ENCODE data around the gene SEC23B. TPM values are rescaled to one million over a fixed set of nuclear protein-coding genes. Genes with fewer than 3 reads are reported as not detected.

The SEC23B gene
- total and polyA plus RNA-seq, 2 donors (not counting 3 experiments of a cell fraction or from before 2014, with no cell fraction given), result 38.0 to 44.0 TPM

DNA sequence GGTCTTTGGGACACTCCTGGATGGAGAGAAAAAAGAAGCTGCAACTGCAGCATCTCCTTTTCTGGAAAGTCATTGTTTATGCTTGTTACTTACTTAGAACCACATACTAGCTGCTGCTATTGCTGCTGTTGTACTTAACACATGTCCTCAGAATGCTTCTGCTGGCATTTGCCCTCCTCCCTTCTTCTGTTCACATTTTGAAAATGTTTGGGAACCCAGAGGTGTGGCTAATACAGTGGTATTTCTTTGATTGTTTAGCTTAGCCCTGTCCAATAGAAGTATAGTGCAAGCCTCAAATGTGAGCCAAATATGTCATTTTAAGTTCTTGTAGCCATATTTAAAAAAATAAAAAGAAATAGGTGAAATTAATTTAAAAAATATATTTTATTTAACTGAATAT lies 88.5 kb downstream of the SEC23B start:
- Histone ChIP-seq H3K27me3 (ENCODE audit: control insufficient read depth in 2 of 2, insufficient read depth in 2 of 2, low read length in 2 of 2) (no peaks in the 10 kb centered on the region), H2AFZ (ENCODE audit: low read depth, low read length) (no peak overlapping the region), H4K20me1 (replicated peaks; ENCODE audit: control insufficient read depth, extremely low read depth, insufficient read depth, low read length) (no peaks in the 10 kb centered on the region), H3K9me1 (replicated peaks; ENCODE audit: control insufficient read depth, extremely low read depth, insufficient read depth, low read length) (no peaks in the 10 kb centered on the region), H3K27ac (ENCODE audit: insufficient read depth, low read depth, low read length) (no peak overlapping the region), H3K4me1 (ENCODE audit: control insufficient read depth, extremely low read depth, insufficient read depth, low read length) (no peaks in the 10 kb centered on the region), H3K9ac (replicated peaks; ENCODE audit: extremely low read depth, insufficient read depth, low read length) (no peak overlapping the region), H3K79me2 (ENCODE audit: control insufficient read depth, insufficient read depth, low read length) (peaks cover 2% of the 10 kb centered on the region), H3K4me3 (replicated peaks in 1 of 3; ENCODE audit: insufficient read depth in 1 of 3, low read depth in 1 of 3, low read length in 3 of 3) (no peak overlapping the region), H3K4me2 (ENCODE audit: insufficient read depth, low read length) (no peak overlapping the region), H3K9me3 (replicated peaks; ENCODE audit: control insufficient read depth, insufficient read depth, low read length) (no peaks in the 10 kb centered on the region), H3K36me3 (ENCODE audit: control insufficient read depth in 2 of 2, extremely low read depth in 1 of 2, insufficient read depth in 2 of 2, low read length in 2 of 2) (peaks cover 0 to 5% of the 10 kb centered on the region in 2 experiments)
- ChIA-PET POLR2A (no interaction called here), CTCF (interaction anchor here (0.7 to 1.3 kb wide), 2 partner anchors 10 to 1032 kb away, joined by 3 read pairs; no protein-coding TSS in a partner anchor)
- intact Hi-C loops (cut with micrococcal nuclease) (no loop called here), dilution Hi-C loops (cut with MboI; ENCODE audit: extremely low pct_ligation_motif_present, low sequenced_read_pairs) (no loop called here)
- TF ChIP-seq EZH2 (IDR thresholded peaks at IDR 0.05; ENCODE audit: borderline replicate concordance, low read depth, low read length, severe bottlenecking), result no peak
- TF ChIP-seq JUN (IDR thresholded peaks at IDR 0.05; ENCODE audit: borderline replicate concordance, insufficient read depth, insufficient read length, low read depth), result no peak
- no peak for TF ChIP-seq CTCF (IDR thresholded peaks at IDR 0.05; ENCODE audit: extremely low read depth in 1 of 2, insufficient read depth in 1 of 2, low read depth in 1 of 2, low read length in 2 of 2)
- no peak for TF ChIP-seq POLR2A (IDR thresholded peaks at IDR 0.05; ENCODE audit: low read depth, low read length)
- no peak for TF ChIP-seq FOS (IDR thresholded peaks at IDR 0.05; ENCODE audit: borderline replicate concordance, insufficient read depth, low read length)
- no peak for TF ChIP-seq MYC (IDR thresholded peaks at IDR 0.05; ENCODE audit: low read depth, low read length)
- no peak for TF ChIP-seq POLR2AphosphoS5 (IDR thresholded peaks at IDR 0.05; ENCODE audit: insufficient read depth, low read depth, low read length)
- TF ChIP-seq GATA2 (IDR thresholded peaks at IDR 0.05; ENCODE audit: insufficient read depth, insufficient read length, low read depth, low read length), result no peak
- TF ChIP-seq MAX (IDR thresholded peaks at IDR 0.05; ENCODE audit: insufficient read depth, insufficient read length), result no peak
- DNase-seq (ENCODE audit: low read depth, low spot score), result no peak
- no TSS peak for BruUV-seq (replicated peaks)
- FAIRE-seq, result no peak

Data from endothelial cell of umbilical vein (primary cell).